Measurements from ENCODE around the gene UTY.

The UTY gene

GRCh38 chrY:13479828-13480227, at the start of gene UTY:
Gene UTY, minus strand, starts transcription at chrY:13480033. Its CDS starts 368 bp downstream, at chrY:13479665.
- no peak for DNase-seq

- no peak for DNase-seq
Measured at GRCh38 chrY:13520474-13520873, 40.6 kb upstream of the UTY start.

DNA sequence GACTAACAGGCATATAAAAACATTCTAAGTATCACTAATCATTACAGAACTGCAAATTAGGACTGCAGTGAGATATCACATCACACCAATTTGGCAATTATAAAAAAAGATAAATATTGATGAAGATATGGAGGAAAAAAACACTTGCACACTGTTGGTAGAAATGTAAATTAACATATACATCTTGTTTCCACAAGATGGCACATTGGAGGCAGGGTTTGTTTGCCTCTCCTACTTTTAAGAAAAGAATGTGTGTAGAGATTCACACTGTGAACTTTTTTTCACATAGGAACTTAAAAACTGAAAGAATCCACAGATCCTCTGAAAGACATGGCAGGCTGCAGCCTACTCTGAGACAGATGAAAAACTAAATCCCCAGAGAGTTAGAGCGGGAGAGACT, 21.4 kb upstream of the UTY start:
- DNase-seq: no peak

DNA sequence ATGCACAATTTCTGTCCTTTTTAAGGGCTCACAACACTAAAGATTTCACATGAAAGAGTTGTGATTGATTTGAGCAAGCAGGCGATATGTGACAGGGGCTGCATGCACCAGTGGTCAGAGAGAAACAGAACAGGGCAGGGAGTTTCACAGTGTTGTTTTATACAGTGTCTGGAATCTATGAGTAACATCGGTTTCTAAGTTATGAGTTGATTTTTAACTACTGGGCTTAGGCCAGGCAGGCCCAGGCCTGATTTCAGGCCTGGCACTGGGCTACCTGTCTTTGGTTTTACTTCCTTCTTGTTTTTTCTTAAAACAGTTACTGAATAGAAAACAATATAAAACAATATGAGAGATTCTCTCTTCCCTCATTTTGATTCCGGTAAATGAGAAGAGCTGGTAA, 13.9 kb upstream of the UTY start:
- no peak for DNase-seq

- no peak for DNase-seq
Measured at GRCh38 chrY:13492408-13492807, 12.6 kb upstream of the UTY start.

- DNase-seq: no peak
Measured at GRCh38 chrY:13488738-13489137, 8.9 kb upstream of the UTY start.

- DNase-seq: no peak
Measured at GRCh38 chrY:13479121-13479711, 617 bp downstream of the UTY start.

DNA sequence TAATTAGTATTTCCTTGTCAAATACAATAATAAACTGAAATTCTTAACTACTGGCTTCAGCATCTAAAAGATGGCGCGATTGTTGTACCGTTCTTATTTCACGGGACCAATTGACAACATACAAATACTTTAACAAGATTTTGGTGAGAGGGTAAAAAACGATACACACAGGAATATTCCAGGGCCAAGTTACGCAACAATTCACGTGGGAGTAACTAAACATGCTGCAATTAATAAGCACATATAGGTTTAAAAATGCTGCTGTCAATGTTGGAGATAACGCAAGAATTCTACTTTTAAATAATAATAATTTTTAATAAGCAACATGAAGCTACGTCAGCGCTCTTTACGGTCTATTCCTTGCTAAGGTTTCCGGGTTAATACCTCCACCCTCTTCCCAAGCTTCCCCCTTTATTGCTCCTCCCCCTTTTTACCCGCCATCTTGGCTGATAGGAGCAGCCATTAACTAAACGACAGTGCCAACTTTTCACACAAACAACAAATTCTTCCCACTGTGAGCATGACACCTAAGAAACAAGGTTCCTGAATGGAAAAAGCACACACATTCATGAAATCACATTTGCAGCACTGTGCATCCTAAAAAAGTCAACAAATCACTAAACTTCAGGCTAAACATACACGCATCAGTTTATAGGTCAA, 1.6 kb downstream of the UTY start:
- DNase-seq: no peak

DNA sequence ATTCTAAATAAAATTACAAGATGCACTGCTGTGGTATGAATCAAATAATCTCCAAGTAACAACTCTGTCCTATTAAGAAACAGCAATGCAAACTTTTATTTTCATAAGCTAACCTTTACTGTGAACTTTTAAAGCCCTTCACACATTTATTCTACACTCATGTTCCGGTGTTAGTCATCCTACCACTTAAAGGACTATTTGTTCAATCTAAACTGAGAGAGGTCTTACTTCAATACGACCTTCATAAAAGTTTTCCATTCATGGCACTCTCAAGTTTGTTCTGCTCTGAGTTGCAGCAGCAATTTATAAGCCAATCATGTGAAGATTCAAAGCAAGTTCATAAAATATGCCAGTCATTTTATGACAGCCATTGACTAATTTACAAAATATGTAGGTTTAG, 4.8 kb downstream of the UTY start:
- DNase-seq: no peak

DNA sequence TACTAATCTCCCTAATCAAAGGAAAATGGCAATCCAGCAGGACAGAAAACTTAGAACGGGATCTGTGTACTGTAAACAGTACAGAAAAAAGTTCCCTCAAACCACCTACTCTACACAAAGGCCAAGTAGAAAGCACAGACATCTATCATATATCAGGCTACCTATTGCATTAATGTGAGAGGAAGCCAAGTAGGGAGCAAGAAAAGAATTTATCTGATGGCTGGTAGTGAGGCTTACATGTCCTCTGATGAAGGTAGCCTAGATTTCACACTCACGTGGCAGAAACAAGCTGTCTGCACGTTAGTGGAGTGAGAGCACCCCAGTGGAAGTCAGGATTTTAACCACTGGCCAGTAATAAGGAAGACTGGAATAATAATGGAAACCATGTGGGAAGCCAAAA, 28.3 kb downstream of the UTY start:
- DNase-seq: no peak

- DNase-seq: no peak
Measured at GRCh38 chrY:13450596-13451130, 29.2 kb downstream of the UTY start.

GRCh38 chrY:13445566-13445965, 34.3 kb downstream of the UTY start:
- no peak for DNase-seq

GRCh38 chrY:13443146-13443545, 36.7 kb downstream of the UTY start:
- DNase-seq: no peak

DNA sequence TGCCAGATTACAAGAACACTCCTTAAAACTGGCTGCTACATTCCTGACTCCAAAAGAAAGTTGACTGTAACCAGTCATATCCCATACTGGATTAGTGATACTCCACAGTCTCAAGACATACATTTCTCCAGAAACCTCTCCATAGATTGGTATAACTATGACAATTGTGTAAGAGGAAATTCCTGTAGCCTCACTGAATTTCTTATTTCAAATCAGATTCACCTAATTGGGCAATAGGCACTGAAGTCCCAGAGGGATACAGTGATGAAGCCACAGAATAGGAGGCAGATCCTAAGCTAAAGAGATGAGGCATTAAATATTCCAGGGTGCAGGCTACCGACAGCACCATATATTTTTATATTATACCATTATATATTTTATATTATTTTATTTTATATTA, 39.0 kb downstream of the UTY start:
- DNase-seq: no peak

- DNase-seq: no peak
Measured at GRCh38 chrY:13435968-13436937, 43.6 kb downstream of the UTY start.

- DNase-seq: no peak
Measured at GRCh38 chrY:13435206-13435967, 44.4 kb downstream of the UTY start.

DNA sequence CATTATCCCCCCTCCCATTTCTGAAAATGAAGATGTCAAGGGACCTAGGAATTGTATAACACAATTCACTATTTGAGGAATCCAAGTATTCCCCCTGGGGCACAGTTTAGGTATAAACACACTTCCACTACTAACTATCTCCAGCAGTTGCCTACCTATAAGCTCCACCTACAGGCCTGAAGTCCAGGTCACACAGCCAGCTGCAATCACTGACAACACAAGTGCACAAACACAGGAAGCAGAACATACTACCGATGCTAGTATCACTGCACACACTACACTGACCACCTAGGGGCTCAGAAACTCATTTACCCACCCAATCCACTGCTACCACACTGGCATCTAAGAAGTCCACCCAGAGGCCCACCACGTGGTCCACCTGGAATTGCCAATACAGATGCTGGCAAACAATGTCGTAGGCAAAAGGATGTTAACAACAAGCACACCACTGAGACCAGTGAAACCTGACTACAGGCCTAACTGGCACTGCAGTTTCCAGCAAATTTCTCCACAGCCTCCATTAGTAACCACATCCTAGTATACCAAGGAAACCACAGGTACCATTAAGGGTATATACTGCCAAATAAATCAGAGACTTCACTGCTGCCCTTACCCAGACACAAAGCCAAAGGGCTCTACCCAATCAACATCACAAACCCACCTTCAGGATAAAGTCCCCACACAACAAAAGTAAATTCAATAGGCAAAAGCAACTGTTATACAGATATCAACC, 47.4 kb downstream of the UTY start:
- no peak for DNase-seq

GRCh38 chrY:13429551-13429950, 50.3 kb downstream of the UTY start:
- no peak for DNase-seq

- no peak for DNase-seq
Measured at GRCh38 chrY:13423281-13423732, 56.5 kb downstream of the UTY start.

DNA sequence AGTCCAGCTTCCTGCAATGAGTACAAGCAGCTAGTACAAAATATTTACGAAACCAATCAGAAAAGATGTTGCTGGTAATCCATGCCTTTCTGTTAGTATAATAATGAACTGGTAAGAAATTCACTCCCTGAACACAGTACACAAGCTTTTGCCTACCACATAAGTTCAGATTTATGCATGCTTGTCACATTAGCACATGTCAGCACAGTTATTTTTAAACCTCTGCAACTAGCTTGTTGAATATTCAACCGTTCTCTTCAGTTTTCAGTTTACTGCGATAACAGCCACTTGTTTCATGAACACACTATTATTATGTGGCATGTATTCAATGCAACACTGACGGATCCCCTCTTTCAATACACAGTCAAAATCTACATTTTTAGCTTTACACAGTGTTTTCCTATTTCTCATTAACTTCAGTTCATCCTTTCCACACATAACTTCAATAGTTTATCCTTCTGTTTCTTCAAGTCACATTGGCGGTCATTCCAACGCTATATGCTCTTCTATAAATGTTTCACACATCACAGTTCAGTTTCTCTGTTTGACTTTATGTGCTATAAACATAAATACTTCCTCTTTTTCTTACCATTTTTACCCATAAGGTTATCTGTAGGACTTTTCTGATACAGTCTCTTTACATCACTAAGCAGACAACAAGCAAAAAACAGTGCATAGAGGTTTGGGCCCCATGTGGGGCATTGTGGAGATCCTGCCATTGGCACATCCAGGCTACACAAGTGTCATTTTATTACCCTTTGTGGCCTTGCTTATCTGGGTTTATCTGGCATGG, 62.8 kb downstream of the UTY start:
- no peak for DNase-seq

DNA sequence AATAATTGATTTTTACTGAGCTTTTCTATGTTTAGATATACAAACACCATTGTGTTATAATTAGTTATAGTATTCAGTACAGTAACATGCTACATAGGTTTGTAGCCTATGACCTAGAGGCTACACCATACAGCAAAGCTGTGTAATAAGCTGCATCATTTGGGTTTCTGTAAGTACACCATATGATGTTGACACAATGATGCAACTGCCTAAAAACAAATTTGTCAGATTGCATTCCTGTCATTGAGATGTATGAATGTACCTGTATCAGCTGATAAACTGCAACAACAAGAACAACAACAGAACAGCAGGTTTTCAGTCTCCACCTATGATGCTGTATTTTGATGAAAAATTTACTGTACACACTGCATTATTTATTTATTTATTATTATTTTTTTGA, 64.3 kb downstream of the UTY start:
- no peak for DNase-seq

All from NCI-H2029 (cell line).